Hepatocyte (in vitro differentiated cells): ENCODE data around the gene TRPV3. TPM values are rescaled to one million over a fixed set of nuclear protein-coding genes. Genes with fewer than 3 reads are reported as not detected.

Experiments
- DNase-seq: peaks from one replicate; pipeline ENCODE4 v3.0.0-alpha.2; 2016; ENCODE audit warnings: low spot score
- H2AFZ ChIP-seq: fragments of 200-600 bp; sonication (generic); 2 replicates; pipeline ENCODE4 v1.6.0; 2016; ENCODE audit warnings: antibody characterized with exemption, mild to moderate bottlenecking
- H3K27ac ChIP-seq: fragments of 200-600 bp; sonication (generic); 2 replicates; pipeline ENCODE4 v1.5.1; 2016; ENCODE audit warnings: mild to moderate bottlenecking
- H3K27me3 ChIP-seq: fragments of 200-600 bp; sonication (generic); 2 replicates; pipeline ENCODE4 v1.6.1; 2016
- H3K36me3 ChIP-seq: fragments of 200-600 bp; sonication (generic); replicated peaks from 2 replicates; pipeline ENCODE4 v1.5.1; 2016; ENCODE audit warnings: low read depth; ENCODE audit not compliant: insufficient read depth
- H3K4me1 ChIP-seq: fragments of 200-600 bp; sonication (generic); 2 replicates; pipeline ENCODE4 v1.5.1; 2016; ENCODE audit warnings: mild to moderate bottlenecking, moderate library complexity; ENCODE audit not compliant: insufficient read depth
- H3K4me2 ChIP-seq: fragments of 200-600 bp; sonication (generic); 2 replicates; pipeline ENCODE4 v1.6.0; 2016
- H3K4me3 ChIP-seq: fragments of 200-600 bp; sonication (generic); 2 replicates; pipeline ENCODE4 v1.5.1; 2016; ENCODE audit warnings: mild to moderate bottlenecking
- H3K79me2 ChIP-seq: fragments of 200-600 bp; sonication (generic); 2 replicates; pipeline ENCODE4 v1.6.0; 2017; ENCODE audit warnings: mild to moderate bottlenecking
- H3K9me2 ChIP-seq: fragments of 200-600 bp; sonication (generic); replicated peaks from 2 replicates; pipeline ENCODE4 v1.6.0; 2017; ENCODE audit warnings: mild to moderate bottlenecking; ENCODE audit not compliant: insufficient read depth
- H3K9me3 ChIP-seq: fragments of 200-600 bp; sonication (generic); 2 replicates; pipeline ENCODE4 v1.5.1; 2016; ENCODE audit warnings: low read depth, mild to moderate bottlenecking
- H4K20me1 ChIP-seq: fragments of 200-600 bp; sonication (generic); 2 replicates; pipeline ENCODE4 v1.6.0; 2016; ENCODE audit warnings: mild to moderate bottlenecking; ENCODE audit not compliant: insufficient read depth, poor library complexity, severe bottlenecking
- EZH2 ChIP-seq: fragments of 200-600 bp; sonication (generic); IDR thresholded peaks from 2 replicates; pipeline ENCODE4 v1.6.1; 2016; ENCODE audit warnings: antibody characterized with exemption, mild to moderate bottlenecking, borderline replicate concordance
- EZH2phosphoT487 ChIP-seq: fragments of 200-600 bp; sonication (generic); IDR thresholded peaks from one replicate; pipeline ENCODE4 v1.6.1; 2018; ENCODE audit warnings: antibody characterized with exemption, mild to moderate bottlenecking, low read depth, moderate library complexity; ENCODE audit not compliant: unreplicated experiment, severe bottlenecking
- WGBS: methylation state at CpG from one replicate; pipeline ENCODE4 v1.1.6; 2016; ENCODE audit warnings: low lambda C conversion rate; ENCODE audit errors: missing lambda C conversion rate; 5-methylcytosine and 5-hydroxymethylcytosine counted together
- polyA plus RNA-seq: library from polyadenylated mRNA; unstranded; fragments of >200 nt; fragmentation: Nextera tagmentation; extraction: Ambion mirVana; gene quantifications from 2 replicates; pipeline ENCODE4 v1.2.1, GENCODE V29; 2016
- total RNA-seq: library from RNA; depleted of rRNA; stranded (reverse); fragments of >200 nt; gene quantifications from 2 replicates; pipeline ENCODE4 v1.2.3, GENCODE V29; 2014
- TF ChIP-seq, protein P1 (sequence below): fragments of 200-600 bp; sonication (generic); IDR thresholded peaks from 2 replicates; pipeline ENCODE4 v1.5.1; 2016; ENCODE audit warnings: antibody characterized with exemption, mild to moderate bottlenecking; ENCODE audit not compliant: poor library complexity

Gene TRPV3
- total and polyA plus RNA-seq, 2 experiments from 2014 or later = 1.4 to 2.6 TPM

DNA sequence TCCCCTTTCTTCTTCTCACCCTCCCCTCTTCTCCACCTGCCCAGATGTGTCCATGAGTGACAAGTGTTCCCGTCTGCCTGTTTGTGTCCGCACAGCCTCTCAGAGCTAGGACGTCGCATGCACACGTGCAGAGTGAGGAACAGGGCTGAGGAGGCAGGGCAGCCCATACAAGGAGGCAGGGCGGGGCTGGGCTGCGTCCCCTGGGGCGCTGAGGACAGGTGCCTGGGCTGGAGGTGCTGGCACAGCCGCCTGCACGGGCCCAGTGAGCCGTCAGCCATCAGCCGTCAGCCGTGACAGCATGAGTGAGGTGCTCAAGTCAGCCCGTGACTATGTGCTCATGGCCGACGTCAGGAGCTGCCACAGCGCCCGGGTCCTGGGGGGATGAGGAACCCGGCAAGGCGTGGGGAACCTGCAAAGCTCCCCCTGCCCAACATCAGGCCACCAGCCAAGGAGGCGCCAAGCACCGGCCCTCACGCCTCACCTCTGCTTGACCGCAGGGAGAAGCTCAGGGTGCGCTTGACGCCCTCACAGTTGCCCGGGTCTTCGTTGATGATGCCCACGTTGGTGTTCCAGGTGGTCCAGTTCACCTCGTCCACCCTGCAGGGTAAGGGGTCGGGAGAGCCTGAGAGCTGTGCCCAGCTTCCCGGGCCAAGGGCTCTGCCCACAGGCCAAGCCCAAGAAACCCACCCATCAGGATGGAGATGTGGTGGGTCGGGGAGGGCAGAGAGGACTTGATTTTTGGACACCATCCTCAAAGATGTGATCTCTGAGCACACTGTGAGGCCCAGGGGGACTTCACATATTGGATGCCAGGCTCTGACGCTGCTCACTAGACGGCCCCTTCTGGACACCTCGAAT, 13.7 kb upstream of the TRPV3 start:
- DNase-seq = no peak
- no peaks in the 10 kb centered on the region for H3K36me3 ChIP-seq

DNA sequence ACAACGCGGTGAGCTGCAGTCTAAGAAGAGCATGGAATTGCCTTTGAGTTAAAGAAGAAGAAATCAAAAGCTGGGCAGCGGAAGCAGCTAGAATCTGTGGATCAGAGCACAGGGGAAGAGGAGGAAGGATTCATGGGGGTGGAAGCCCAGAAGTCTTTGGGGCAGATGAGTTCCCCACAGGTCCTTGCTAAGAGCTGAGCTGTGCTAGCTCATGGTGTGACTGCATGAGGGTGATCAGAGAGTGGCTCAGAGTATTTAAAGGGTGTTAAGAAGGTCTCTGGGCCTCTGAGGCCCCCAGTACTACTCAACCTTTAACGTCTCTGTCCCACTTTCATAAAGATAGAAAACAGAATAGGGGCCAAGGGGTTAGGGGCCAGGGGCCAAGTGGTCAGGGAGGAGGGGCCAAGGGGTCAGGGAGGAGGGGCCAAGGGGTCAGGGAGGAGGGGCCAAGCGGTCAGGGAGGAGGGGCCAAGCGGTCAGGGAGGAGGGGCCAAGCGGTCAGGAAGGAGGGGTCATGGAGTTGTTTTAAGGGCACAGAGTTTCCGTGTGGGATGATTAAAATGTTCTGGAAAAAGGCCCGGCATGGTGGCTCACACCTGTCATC, 12.0 kb upstream of the TRPV3 start:
- Histone ChIP-seq H3K9me3 (no peaks in the 10 kb centered on the region), H3K27ac (no peak overlapping the region), H3K4me2 (no peak overlapping the region), H3K4me1 (no peaks in the 10 kb centered on the region), H3K79me2 (no peaks in the 10 kb centered on the region), H3K27me3 (no peaks in the 10 kb centered on the region), H3K9me2 (no peaks in the 10 kb centered on the region), H2AFZ (no peak overlapping the region), H3K36me3 (no peaks in the 10 kb centered on the region), H4K20me1 (no peaks in the 10 kb centered on the region), H3K4me3 (no peak overlapping the region)
- no peak for DNase-seq
- 100% methylated on average over 6 of the region's 9 CpGs for WGBS
- TF ChIP-seq EZH2phosphoT487 (no peak), EZH2 (no peak)
- TF ChIP-seq, protein P1, sequence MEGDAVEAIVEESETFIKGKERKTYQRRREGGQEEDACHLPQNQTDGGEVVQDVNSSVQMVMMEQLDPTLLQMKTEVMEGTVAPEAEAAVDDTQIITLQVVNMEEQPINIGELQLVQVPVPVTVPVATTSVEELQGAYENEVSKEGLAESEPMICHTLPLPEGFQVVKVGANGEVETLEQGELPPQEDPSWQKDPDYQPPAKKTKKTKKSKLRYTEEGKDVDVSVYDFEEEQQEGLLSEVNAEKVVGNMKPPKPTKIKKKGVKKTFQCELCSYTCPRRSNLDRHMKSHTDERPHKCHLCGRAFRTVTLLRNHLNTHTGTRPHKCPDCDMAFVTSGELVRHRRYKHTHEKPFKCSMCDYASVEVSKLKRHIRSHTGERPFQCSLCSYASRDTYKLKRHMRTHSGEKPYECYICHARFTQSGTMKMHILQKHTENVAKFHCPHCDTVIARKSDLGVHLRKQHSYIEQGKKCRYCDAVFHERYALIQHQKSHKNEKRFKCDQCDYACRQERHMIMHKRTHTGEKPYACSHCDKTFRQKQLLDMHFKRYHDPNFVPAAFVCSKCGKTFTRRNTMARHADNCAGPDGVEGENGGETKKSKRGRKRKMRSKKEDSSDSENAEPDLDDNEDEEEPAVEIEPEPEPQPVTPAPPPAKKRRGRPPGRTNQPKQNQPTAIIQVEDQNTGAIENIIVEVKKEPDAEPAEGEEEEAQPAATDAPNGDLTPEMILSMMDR = no peak

More for the DNA sequence above, 13.7 kb upstream of the TRPV3 start:
- no peak overlapping the region for H3K27ac ChIP-seq
- H3K4me3 ChIP-seq = no peak overlapping the region
- H3K4me1 ChIP-seq = no peaks in the 10 kb centered on the region
- H2AFZ ChIP-seq = no peak overlapping the region
- no peaks in the 10 kb centered on the region for H4K20me1 ChIP-seq
- no peak for TF ChIP-seq EZH2phosphoT487
- TF ChIP-seq EZH2 = no peak
- TF ChIP-seq, protein P1 = no peak
- no peaks in the 10 kb centered on the region for H3K9me3 ChIP-seq
- H3K9me2 ChIP-seq = no peaks in the 10 kb centered on the region
- 96% methylated on average over 36 of the region's 36 CpGs for WGBS
- no peak overlapping the region for H3K4me2 ChIP-seq
- H3K27me3 ChIP-seq = no peaks in the 10 kb centered on the region
- no peaks in the 10 kb centered on the region for H3K79me2 ChIP-seq

DNA sequence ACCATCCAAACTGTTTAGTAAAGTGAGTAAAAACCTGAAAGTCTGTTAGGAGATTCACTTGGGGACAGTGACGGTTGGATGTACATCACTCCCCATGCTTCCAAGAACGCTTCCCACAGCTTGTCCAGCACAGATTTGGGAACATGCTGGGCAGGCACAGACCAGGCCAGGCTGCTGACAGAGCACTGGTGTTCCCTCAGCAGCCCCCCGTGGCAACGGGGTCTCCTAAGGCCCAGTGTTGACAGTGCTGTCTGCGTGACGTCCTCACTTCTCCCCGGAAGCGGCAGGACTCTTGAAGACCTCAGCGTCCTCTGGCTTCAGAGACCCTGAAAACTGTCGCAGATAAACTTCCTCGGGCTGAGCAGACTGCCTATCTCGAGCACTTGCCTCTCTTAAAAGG, 8.9 kb upstream of the TRPV3 start:
- WGBS = 97% methylated on average over 12 of the region's 12 CpGs
- Histone ChIP-seq H4K20me1 (no peaks in the 10 kb centered on the region), H3K4me1 (no peaks in the 10 kb centered on the region), H3K79me2 (no peaks in the 10 kb centered on the region), H3K4me3 (no peak overlapping the region), H3K36me3 (no peaks in the 10 kb centered on the region), H3K9me2 (no peaks in the 10 kb centered on the region), H3K9me3 (no peaks in the 10 kb centered on the region), H2AFZ (no peak overlapping the region), H3K4me2 (no peak overlapping the region), H3K27me3 (no peaks in the 10 kb centered on the region), H3K27ac (no peak overlapping the region)
- TF ChIP-seq EZH2 (no peak), EZH2phosphoT487 (no peak)
- TF ChIP-seq, protein P1 = no peak
- DNase-seq = no peak
